HCT116 (cell line): ENCODE measurements around the gene CCDC57. TPM values are rescaled to one million over a fixed set of nuclear protein-coding genes. Genes with fewer than 3 reads are reported as not detected.

Experiments used
- ATAC-seq: fragments of 200-7000 bp; cut with Tn5 transposase; 2 replicates; pipeline ENCODE4 v1.9.1; 2020; ENCODE audit warnings: mild to moderate bottlenecking, moderate library complexity
- BruUV-seq: library from RNA; stranded (reverse); fragments of 400-500 nt; replicated peaks from 2 replicates; lab custom pipeline; 2021; lab: Mats Ljungman, UMichigan
- CTCF ChIA-PET: fragments of 300-600 bp; sonication (Branson Sonifier 250); formaldehyde crosslinking; loops from one replicate; lab custom pipeline; 2021; ENCODE audit warnings: antibody characterized with exemption; lab: Charles Lee
- POLR2A ChIA-PET: fragments of 300-600, 350-600 bp; sonication (Branson Sonifier 250); formaldehyde crosslinking; loops from one replicate; lab custom pipeline; 2021; ENCODE audit warnings: antibody characterized with exemption; lab: Charles Lee
- RAD21 ChIA-PET, 2 experiments: fragments of 300-600 bp; sonication (Branson Sonifier 250); formaldehyde crosslinking; loops; one replicate each; lab custom pipeline; 2023; ENCODE audit warnings: low total read pairs in 2 of 2; ENCODE audit not compliant: uncharacterized antibody in 2 of 2, unreplicated experiment in 2 of 2, low non-redundant PET in 1 of 2; lab: Charles Lee
- DNase-seq: peaks from one replicate; pipeline ENCODE4 v3.0.0-alpha.2; 2010; ENCODE audit warnings: low read depth, low spot score
- H2AFZ ChIP-seq: fragments of 200-600 bp; shearing (Covaris generic), sonication (generic); 2 replicates; pipeline ENCODE4 v1.6.1; 2017; ENCODE audit warnings: low read depth, mixed run types, mixed read lengths, antibody characterized with exemption, low read length; ENCODE audit not compliant: poor library complexity, severe bottlenecking
- H3K27ac ChIP-seq: 2 replicates; pipeline ENCODE4 v1.5.1; 2012; ENCODE audit warnings: low read depth, low read length
- H3K27me3 ChIP-seq: fragments of 200-600 bp; sonication (generic); 2 replicates; pipeline ENCODE4 v1.6.1; 2016; ENCODE audit warnings: mixed run types, low read length, mixed read lengths; ENCODE audit not compliant: insufficient read depth
- H3K36me3 ChIP-seq, 2 experiments: fragments of 200-500 bp in 1 of 2; fragments of 200-600 bp in 1 of 2; sonication (Bioruptor generic) in 1 of 2; sonication (generic) in 1 of 2; 2 replicates each; pipeline versions ENCODE4 v1.5.1 to v1.6.1; 2014 to 2016; ENCODE audit warnings: low read length in 2 of 2, inconsistent platforms in 1 of 2, mixed read lengths in 1 of 2, mixed run types in 1 of 2; ENCODE audit not compliant: insufficient read depth in 2 of 2, control insufficient read depth in 1 of 2
- H3K4me1 ChIP-seq, 2 experiments: fragments of 200-600 bp in 1 of 2; sonication (generic) in 1 of 2; 2 replicates each; pipeline versions ENCODE4 v1.5.1 to v1.6.1; 2012 to 2017; ENCODE audit warnings: low read length in 2 of 2, inconsistent platforms in 1 of 2, mild to moderate bottlenecking in 1 of 2, mixed read lengths in 1 of 2, mixed run types in 1 of 2, moderate library complexity in 1 of 2; ENCODE audit not compliant: insufficient read depth in 2 of 2, control insufficient read depth in 1 of 2
- H3K4me2 ChIP-seq: fragments of 200-600 bp; sonication (generic); 2 replicates; pipeline ENCODE4 v1.6.1; 2017; ENCODE audit warnings: mixed run types, low read length, mixed read lengths
- H3K4me3 ChIP-seq, 2 experiments: fragments of 200-600 bp in 1 of 2; sonication (generic) in 1 of 2; replicated peaks in 1 of 2; 2 replicates each; pipeline ENCODE4 v1.5.1; 2011 to 2016; ENCODE audit warnings: low read length in 2 of 2, control low read depth in 1 of 2, low read depth in 1 of 2, mild to moderate bottlenecking in 1 of 2, mixed read lengths in 1 of 2, mixed run types in 1 of 2
- H3K79me2 ChIP-seq: fragments of 200-600 bp; sonication (generic); 2 replicates; pipeline ENCODE4 v1.6.1; 2017; ENCODE audit warnings: mild to moderate bottlenecking, mixed run types, low read length, moderate library complexity, mixed read lengths; ENCODE audit not compliant: insufficient read depth
- H3K9ac ChIP-seq: fragments of 200-600 bp; sonication (generic); 2 replicates; pipeline ENCODE4 v1.6.1; 2016; ENCODE audit warnings: low read length, mixed read lengths
- H3K9me2 ChIP-seq: fragments of 200-600 bp; sonication (generic), shearing (Covaris generic); 2 replicates; pipeline ENCODE4 v1.6.1; 2017; ENCODE audit warnings: mixed run types, mild to moderate bottlenecking, moderate library complexity; ENCODE audit not compliant: insufficient read depth
- H3K9me3 ChIP-seq, 2 experiments: fragments of 200-500 bp in 1 of 2; fragments of 200-600 bp in 1 of 2; sonication (Bioruptor generic) in 1 of 2; sonication (generic) in 1 of 2; 2 replicates each; pipeline ENCODE4 v1.6.1; 2014 to 2017; ENCODE audit warnings: low read length in 2 of 2, mixed read lengths in 2 of 2, inconsistent platforms in 1 of 2, low read depth in 1 of 2, mild to moderate bottlenecking in 1 of 2, mixed run types in 1 of 2, moderate library complexity in 1 of 2; ENCODE audit not compliant: control insufficient read depth in 1 of 2, insufficient read depth in 1 of 2
- H4K20me1 ChIP-seq: fragments of 200-600 bp; sonication (generic), shearing (Covaris generic); 2 replicates; pipeline ENCODE4 v1.6.1; 2017; ENCODE audit warnings: mixed run types, mild to moderate bottlenecking, moderate library complexity; ENCODE audit not compliant: insufficient read depth
- CBX3 ChIP-seq: IDR thresholded peaks from 2 replicates; pipeline ENCODE4 v1.6.1; 2012; ENCODE audit warnings: low read depth
- CEBPB ChIP-seq: IDR thresholded peaks from 2 replicates; pipeline ENCODE4 v1.6.1; 2012; ENCODE audit warnings: low read depth
- EGR1 ChIP-seq: IDR thresholded peaks from 2 replicates; pipeline ENCODE4 v1.6.1; 2012; ENCODE audit warnings: low read depth
- ELF1 ChIP-seq: IDR thresholded peaks from 2 replicates; pipeline ENCODE4 v1.6.1; 2012; ENCODE audit warnings: low read depth, borderline replicate concordance
- EZH2 ChIP-seq: fragments of 200-600 bp; sonication (generic); IDR thresholded peaks from 2 replicates; pipeline ENCODE4 v1.6.1; 2017; ENCODE audit warnings: antibody characterized with exemption, mixed run types
- EZH2phosphoT487 ChIP-seq: fragments of 200-600 bp; IDR thresholded peaks from 2 replicates; pipeline ENCODE4 v1.6.1; 2018; ENCODE audit warnings: antibody characterized with exemption, borderline replicate concordance
- FOSL1 ChIP-seq: IDR thresholded peaks from 2 replicates; pipeline ENCODE4 v1.6.1; 2012; ENCODE audit warnings: low read depth
- JUND ChIP-seq: IDR thresholded peaks from 2 replicates; pipeline ENCODE4 v1.6.1; 2012
- MAX ChIP-seq: IDR thresholded peaks from 2 replicates; pipeline ENCODE4 v1.6.1; 2012
- POLR2A ChIP-seq: IDR thresholded peaks from 2 replicates; pipeline ENCODE4 v1.7.0; 2011; ENCODE audit warnings: borderline replicate concordance; ENCODE audit not compliant: insufficient read depth, insufficient read length; ENCODE audit errors: extremely low read depth
- REST ChIP-seq: IDR thresholded peaks from 2 replicates; pipeline ENCODE4 v1.6.1; 2012; ENCODE audit warnings: low read depth
- SIN3A ChIP-seq: IDR thresholded peaks from 2 replicates; pipeline ENCODE4 v1.6.1; 2012; ENCODE audit warnings: low read depth
- SP1 ChIP-seq: IDR thresholded peaks from 2 replicates; pipeline ENCODE4 v1.6.1; 2012; ENCODE audit warnings: low read depth
- SRF ChIP-seq: IDR thresholded peaks from 2 replicates; pipeline ENCODE4 v1.6.1; 2012; ENCODE audit warnings: low read depth
- TCF7L2 ChIP-seq: IDR thresholded peaks from 2 replicates; pipeline ENCODE4 v1.7.0; 2011; ENCODE audit warnings: borderline replicate concordance, inconsistent platforms; ENCODE audit not compliant: insufficient read depth, insufficient read length; ENCODE audit errors: extremely low read depth
- YY1 ChIP-seq: IDR thresholded peaks from 2 replicates; pipeline ENCODE4 v1.6.1; 2011; ENCODE audit warnings: low read length, low read depth, moderate library complexity, mild to moderate bottlenecking; ENCODE audit not compliant: insufficient replicate concordance; ENCODE audit errors: extremely low read depth
- ZFX ChIP-seq: fragments of 450-650 bp; IDR thresholded peaks from 2 replicates; pipeline ENCODE4 v1.6.1; 2017
- ZNF274 ChIP-seq: fragments of 200-500 bp; sonication (Bioruptor generic); IDR thresholded peaks from 2 replicates; pipeline ENCODE4 v1.6.1; 2014; ENCODE audit warnings: mild to moderate bottlenecking, low read depth, low read length, inconsistent platforms
- intact Hi-C: fragments of 100-400 bp; cut with micrococcal nuclease; formaldehyde crosslinking; loops from 2 replicates; pipeline ENCODE4 v1.10.0; 2022
- total RNA-seq: library from RNA; stranded (reverse); gene quantifications from one replicate; pipeline ENCODE4 v1.2.1, GENCODE V29; 2021; ENCODE audit not compliant: unreplicated experiment
- TF ChIP-seq, protein P1 (sequence below): IDR thresholded peaks from 2 replicates; pipeline ENCODE4 v1.6.1; 2012
- TF ChIP-seq, protein P2 (sequence below): IDR thresholded peaks from 2 replicates; pipeline ENCODE4 v1.6.1; 2011; ENCODE audit warnings: mild to moderate bottlenecking, low read length, moderate library complexity; ENCODE audit not compliant: insufficient replicate concordance; ENCODE audit errors: extremely low read depth

Gene CCDC57
- total RNA-seq, 1 experiment from 2014 or later, result 143 TPM

DNA sequence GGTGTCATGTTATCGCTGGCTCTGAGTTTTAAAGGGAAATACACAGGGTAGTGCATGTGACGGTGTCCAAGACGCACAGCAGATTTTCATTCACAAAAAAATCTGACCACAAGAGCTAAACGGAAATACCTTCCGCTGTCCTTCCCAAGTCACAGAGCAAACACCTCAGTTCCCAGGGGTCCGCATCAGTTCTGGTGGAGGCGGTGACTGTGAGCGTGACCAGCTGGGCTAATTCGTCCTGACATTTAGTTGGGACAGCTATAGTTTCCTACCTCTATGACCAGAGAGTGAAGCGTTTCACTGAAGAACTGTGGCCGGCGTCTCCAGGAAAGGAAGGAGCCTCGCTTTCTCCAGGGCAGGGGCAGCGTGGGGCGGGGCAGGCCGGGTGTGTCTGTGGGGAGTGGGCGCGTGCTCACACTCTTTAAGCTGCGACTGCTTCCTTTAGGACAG is 104.1 kb downstream of the CCDC57 start:
- ChIA-PET POLR2A (no interaction called here), CTCF (no interaction called here), RAD21 (no interaction called here)
- Histone ChIP-seq H3K9ac (no peak overlapping the region), H3K79me2 (peaks cover 11% of the 10 kb centered on the region; the same call in 1 of the 2 replicates), H3K9me3 (no peaks in the 10 kb centered on the region), H2AFZ (no peak overlapping the region), H4K20me1 (no peaks in the 10 kb centered on the region), H3K27me3 (no peaks in the 10 kb centered on the region), H3K4me1 (peaks cover 32 to 43% of the 10 kb centered on the region in 2 experiments), H3K4me3 (no peak overlapping the region), H3K4me2 (no peak overlapping the region), H3K27ac (no peak overlapping the region), H3K36me3 (peaks cover 0 to 5% of the 10 kb centered on the region in 2 experiments; a peak in 2 of 4 replicates), H3K9me2 (no peaks in the 10 kb centered on the region)
- no peak for TF ChIP-seq FOSL1
- TF ChIP-seq CBX3, result no peak
- no peak for TF ChIP-seq SRF
- no peak for TF ChIP-seq CEBPB
- no peak for TF ChIP-seq MAX
- no peak for TF ChIP-seq TCF7L2
- no peak for TF ChIP-seq EZH2
- TF ChIP-seq EZH2phosphoT487, result no peak
- no peak for TF ChIP-seq YY1
- TF ChIP-seq JUND, result no peak
- TF ChIP-seq, protein P1, sequence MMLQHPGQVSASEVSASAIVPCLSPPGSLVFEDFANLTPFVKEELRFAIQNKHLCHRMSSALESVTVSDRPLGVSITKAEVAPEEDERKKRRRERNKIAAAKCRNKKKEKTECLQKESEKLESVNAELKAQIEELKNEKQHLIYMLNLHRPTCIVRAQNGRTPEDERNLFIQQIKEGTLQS, result no peak
- TF ChIP-seq, protein P2, sequence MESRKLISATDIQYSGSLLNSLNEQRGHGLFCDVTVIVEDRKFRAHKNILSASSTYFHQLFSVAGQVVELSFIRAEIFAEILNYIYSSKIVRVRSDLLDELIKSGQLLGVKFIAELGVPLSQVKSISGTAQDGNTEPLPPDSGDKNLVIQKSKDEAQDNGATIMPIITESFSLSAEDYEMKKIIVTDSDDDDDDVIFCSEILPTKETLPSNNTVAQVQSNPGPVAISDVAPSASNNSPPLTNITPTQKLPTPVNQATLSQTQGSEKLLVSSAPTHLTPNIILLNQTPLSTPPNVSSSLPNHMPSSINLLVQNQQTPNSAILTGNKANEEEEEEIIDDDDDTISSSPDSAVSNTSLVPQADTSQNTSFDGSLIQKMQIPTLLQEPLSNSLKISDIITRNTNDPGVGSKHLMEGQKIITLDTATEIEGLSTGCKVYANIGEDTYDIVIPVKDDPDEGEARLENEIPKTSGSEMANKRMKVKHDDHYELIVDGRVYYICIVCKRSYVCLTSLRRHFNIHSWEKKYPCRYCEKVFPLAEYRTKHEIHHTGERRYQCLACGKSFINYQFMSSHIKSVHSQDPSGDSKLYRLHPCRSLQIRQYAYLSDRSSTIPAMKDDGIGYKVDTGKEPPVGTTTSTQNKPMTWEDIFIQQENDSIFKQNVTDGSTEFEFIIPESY, result no peak
- TF ChIP-seq ELF1, result no peak
- TF ChIP-seq ZFX, result no peak
- TF ChIP-seq EGR1, result no peak
- TF ChIP-seq POLR2A, result no peak
- TF ChIP-seq ZNF274, result no peak
- no peak for TF ChIP-seq REST
- no peak for TF ChIP-seq SP1
- TF ChIP-seq SIN3A, result no peak
- ATAC-seq (no peak), DNase-seq (no peak)
- intact Hi-C loops, result loop anchor here (5.0 kb wide), 1 partner anchor 34 kb away; no protein-coding TSS in a partner anchor
- BruUV-seq, result no TSS peak
